NCI-H345 treated with DMSO at 0.1 percent for 48 hours (cell line): ENCODE data around the gene TMEM87B.
A peak's percentile ranks its signal among the peaks of the same experiment; 100 is the strongest.
"Not testable (repeated sequence)": the region's sequence is repeated elsewhere in the genome, so short reads cannot be mapped to it uniquely, and the experiment has no call there.

Experiments used
- DNase-seq: peaks from one replicate; lab custom pipeline; 2025; ENCODE audit not compliant: unreplicated experiment; lab: John Stamatoyannopoulos, UW

TMEM87B gene

DNA sequence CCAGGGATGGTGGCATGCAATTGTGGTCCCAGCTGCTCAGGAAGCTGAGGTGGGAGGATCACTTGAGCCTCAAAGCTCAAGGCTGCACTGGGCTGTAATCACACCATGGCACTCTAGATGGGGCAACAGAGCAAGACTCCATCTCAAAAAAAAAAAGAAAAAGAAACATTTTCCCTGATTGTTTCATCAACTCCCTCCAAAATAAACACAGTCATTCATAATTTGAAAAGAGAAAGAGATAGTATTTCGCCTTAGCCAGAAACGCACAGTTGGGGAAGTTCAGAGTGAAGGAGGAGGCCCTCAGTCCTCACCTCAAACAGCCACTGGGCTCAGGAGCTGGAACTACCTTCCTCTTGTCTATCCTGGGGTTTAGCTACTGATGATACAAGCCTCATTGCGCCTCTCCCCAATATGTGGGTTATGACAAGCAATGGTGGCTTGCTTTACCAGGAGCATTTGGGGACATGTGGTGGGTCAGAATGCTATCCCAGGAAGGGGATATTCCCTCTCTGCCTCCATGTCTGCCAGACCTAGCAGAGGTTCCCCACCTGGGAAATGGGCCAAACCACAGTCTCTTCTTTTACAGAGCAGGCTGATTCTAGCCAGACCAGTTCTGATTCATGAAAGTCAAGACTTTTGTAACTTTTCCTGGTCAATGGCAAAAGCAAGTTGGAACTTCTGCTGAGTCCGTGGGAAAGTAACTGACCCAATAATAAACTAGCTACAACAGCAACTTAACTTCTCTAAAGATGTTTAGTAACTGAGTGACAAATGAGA, 22.2 kb upstream of the TMEM87B start:
- no peak for DNase-seq

DNA sequence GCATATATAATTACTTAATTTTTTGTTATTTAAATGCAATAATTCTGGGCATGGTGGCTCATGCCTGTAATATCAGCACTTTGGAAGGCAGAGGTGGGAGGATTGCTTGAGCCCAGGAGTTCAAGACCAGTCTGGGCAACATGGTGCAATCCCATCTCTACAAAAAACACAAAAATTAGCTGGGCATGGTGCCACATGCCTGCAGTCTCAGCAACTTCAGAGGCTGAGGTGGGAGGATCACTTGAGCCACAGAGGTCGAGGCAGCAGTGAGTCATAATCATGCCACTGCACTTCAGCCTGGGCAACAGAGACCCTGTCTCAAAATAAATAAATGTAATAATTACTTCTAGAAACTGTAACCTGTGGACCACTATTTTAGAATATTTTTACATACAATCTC, 21.5 kb upstream of the TMEM87B start:
- no peak for DNase-seq

DNA sequence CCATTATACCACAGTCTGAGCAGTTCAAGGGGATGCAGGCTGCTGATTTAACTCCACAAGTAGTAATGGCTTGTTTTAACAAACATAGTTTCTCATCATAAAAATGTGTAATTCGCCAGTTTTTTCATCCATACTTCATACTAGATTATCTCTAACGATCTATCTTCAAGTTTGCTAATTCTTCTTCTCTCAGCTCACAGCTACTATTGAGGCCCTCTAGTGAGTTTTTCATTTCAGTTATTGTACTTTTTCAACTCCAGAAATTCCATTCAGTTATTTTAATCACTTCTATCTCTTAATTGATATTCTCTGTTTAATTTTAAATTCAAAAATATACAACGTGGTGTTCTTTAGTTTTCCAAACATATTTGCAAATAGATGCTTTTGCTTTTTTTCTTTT, 20.1 kb upstream of the TMEM87B start:
- no peak for DNase-seq

DNA sequence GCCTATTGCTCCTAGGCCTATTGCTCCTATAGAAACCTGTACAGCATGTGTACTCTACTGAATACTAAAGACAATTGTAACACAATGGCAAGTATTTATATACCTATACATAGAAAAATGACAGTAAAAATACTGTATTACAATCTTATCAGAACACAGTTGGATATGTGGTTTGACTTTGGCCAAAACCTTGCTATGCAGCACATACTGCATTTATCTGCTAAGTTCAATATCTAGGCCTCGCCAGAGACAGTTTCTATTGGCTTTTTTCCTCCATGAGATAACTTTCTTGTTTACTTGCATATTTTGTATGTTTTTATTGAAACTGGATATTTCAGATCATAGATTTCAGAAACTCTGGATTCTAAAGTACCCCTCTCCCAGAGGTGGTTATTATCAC, 19.3 kb upstream of the TMEM87B start:
- no peak for DNase-seq

DNA sequence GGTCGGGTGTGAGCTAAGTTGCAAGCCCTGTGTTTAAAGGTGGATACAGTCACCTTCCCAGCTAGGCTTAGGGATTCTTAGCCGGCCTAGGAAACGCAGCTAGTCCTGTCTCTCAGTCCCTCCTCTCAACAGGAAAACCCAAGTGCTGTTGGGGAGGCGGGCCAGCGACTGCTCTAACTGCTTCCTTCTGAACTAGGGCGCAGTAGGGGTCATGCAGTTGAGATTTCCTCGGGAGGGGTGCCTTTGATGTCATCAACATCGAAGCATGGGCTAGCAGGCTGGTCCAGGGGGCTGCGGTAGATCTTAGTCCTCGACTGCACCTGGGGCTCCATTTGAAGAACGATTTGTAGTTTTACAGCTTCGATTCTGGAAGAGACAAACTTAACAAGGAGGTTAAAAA, 15.5 kb upstream of the TMEM87B start:
- DNase-seq = not testable (repeated sequence)

DNA sequence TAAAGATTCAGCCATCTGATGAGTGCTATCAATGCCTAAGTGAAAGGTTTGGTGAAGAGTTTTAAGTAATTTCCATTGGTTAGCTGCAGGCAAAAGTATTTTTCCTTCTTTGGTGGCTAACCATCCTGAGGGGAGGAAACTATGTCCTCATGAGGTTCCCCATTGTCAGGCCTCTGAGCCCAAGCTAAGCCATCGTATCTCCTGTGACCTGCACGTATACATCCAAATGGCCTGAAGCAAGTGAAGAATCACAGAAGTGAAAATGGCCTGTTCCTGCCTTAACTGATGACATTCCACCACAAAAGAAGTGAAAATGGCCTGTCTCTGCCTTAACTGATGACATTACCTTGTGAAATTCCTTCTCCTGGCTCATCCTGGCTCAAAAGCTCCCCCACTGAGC, 15.0 kb upstream of the TMEM87B start:
- not testable (repeated sequence) for DNase-seq

DNA sequence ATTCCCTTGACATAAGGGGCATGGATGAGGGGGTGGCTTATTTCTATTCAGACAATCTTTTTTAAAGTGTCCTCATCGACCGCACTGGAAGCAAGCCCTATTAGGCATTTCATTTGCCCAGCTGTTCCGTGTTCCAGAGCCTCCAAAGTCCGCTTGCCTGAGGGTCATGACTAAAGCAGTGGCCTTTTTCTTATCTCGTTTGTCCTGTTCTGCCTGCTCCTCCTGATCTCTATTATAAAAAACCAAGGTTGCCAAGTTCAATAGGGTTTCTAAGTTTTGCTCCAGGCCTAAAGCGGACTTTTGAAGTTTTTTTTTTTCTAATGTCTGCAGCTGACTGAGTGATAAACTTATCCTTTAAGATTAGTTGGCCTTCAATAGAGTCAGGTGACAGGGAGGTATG, 13.6 kb upstream of the TMEM87B start:
- not testable (repeated sequence) for DNase-seq

DNA sequence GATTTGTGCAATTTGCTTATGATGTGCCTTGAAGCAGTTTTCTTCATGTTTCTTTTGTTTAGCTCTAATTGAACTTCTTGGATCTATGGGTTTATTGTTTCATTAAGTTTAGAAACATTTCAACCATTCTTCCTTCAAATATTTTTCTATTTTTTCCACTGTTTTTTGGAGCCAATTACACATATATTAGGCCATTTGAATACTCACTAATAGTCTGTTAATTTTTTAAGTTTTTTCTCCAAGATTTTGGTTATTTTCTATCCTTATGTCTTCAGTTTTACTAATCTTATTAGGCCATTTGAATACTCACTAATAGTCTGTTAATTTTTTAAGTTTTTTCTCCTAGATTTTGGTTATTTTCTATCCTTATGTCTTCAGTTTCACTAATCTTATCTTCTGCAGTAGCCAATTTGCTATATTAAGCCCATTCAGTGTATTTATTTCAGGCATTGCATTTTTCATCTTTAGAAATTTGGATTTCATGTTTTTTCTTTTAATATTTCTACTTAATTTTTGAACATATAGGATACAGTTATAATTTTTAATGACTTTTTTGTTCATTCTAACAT, 9.5 kb upstream of the TMEM87B start:
- no peak for DNase-seq

DNA sequence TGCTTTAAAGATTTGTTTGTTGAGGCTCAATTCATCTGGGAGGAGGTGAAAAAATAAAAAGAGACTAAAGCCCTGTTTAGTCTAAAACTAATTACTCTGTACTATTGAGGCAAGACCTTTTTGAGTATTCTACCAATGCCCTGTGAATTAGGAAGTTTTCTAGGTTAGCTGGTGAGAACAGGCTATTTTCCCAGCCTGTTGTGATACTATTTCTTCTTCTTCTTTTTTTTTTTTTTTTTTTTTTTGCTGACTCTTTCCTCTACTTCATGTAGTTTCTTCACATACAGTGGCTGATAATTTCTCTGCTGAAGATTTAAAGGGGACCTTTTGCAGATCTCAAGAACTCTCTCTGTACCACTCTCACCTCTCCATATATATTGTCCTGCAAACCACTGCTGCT, 8.8 kb upstream of the TMEM87B start:
- no peak for DNase-seq

DNA sequence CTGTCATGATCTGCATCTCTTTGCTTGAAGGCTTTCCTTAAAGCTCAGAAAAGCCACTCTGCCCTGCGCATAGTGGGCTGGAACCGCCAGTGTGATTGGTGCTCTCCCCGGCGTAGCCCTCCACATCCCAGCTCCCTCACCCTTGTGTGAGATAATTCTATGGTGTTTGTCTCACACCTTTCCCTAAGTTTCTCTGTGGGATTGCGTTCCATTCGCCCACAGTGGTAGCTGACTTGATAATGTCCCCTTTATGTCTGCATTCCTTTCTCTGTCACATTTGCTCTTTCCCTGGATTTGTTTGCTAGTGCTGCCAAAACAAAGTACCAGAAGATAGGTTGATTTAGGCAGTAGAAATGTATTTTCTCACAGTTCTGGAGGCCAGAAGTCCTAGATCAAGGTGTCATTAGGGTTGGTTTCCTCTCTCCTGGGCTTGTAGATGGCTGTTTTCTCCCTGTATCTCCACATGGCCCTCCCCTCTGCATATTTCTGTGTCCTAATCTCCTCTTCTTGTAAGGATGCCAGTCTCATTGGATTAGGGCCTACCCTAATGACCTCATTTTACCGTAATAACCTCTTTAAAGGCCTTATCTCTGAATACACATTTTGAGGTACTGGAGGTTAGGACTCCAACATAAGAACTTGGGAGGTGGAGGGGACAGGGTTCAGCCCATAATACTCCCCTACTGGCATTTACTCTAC, 7.4 kb upstream of the TMEM87B start:
- no peak for DNase-seq

DNA sequence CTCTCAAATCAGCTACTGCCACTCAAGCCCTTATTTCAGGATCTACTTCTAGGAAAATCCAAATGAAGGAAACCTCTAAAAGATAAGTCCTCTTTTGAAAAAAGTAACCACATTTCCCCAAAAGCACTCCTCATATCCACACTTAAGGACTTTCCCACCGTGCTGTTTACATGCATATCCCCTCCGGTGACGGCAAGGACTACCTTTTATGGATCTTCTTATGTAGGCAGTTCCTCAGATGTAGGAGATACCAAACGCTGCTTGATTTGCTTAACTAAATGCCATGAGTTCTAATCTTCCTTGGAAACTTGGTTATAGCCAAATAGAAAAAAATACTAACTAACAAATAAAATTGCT, 6.9 kb upstream of the TMEM87B start:
- no peak for DNase-seq

DNA sequence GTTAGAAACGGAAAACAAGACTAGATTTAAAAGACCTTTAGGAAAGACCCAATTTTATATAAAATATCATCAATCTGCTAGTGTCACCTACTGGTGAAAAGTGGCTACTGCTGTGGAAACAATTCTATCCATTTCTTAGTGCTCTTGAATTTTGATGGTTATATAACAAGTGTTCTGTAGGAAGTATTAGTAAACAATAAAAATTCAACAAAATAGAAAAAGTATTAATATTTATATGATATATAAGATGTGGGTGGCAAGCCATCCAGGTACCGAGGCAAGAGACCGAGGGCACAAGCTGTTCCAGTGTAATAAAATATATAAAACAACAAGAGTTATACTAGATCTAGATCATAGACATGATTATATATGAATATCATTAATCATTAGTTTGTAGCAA, 6.2 kb upstream of the TMEM87B start:
- DNase-seq = peak; percentile 20

DNA sequence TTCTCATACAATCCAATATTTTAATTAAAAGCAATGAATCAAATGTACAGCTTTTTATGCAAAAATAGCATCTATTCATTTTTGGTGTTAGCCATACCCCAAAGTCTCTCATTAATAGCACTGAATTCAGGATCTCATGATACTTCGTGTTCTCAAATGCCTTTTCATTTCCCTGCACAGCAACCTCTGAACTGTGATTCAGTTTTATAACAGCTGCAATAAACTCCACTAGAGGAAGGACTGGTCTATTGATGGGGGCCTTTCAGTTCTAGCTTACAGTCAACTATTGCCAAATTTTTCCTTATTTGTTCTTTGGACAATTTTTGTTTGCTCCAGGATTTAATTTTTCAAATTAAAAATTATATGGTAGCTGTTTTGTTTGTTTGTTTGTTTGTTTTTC, 4.8 kb upstream of the TMEM87B start:
- no peak for DNase-seq

DNA sequence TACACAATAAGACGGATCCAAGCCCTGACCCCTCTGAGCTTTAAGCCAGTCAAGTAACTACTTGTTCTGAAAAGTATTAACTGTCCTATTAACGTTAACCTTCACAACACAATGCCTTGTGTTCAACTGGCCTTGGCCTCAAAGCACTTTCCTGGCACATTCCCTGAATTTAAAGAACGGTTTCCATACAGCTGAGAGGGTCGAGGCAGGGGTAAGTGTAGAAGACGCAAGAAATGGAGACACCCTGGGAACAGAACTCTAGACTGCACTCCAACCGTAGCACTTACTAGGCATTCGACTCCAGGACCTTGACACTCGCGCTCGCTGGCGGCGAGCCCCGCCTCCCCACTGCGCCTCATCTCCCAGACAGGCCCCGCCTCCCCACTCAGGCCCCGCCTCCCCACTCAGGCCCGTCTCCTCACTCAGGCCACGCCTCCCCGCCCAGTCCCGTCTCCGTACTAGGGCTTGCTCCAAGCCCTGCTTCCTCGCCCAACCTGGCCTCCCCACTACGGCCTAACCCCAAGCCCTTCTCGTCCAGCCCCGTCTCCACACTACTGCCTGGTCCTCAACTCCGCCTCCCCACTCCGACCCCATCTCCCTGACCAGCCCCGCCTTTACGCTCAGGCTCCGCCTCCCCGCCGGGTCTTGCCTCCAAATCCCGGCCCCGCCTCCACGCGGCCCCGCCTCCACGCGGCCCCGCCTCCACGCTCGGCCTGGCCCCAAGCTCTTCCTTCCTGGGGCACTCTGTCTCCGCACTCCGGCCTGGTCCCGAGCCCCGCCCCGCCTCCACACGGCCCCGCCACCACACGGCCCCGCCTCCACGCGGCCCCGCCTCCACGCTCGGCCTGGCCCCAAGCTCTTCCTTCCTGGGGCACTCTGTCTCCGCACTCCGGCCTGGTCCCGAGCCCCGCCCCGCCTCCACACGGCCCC, 887 bp upstream of the TMEM87B start:
- DNase-seq = peak; percentile 96

DNA sequence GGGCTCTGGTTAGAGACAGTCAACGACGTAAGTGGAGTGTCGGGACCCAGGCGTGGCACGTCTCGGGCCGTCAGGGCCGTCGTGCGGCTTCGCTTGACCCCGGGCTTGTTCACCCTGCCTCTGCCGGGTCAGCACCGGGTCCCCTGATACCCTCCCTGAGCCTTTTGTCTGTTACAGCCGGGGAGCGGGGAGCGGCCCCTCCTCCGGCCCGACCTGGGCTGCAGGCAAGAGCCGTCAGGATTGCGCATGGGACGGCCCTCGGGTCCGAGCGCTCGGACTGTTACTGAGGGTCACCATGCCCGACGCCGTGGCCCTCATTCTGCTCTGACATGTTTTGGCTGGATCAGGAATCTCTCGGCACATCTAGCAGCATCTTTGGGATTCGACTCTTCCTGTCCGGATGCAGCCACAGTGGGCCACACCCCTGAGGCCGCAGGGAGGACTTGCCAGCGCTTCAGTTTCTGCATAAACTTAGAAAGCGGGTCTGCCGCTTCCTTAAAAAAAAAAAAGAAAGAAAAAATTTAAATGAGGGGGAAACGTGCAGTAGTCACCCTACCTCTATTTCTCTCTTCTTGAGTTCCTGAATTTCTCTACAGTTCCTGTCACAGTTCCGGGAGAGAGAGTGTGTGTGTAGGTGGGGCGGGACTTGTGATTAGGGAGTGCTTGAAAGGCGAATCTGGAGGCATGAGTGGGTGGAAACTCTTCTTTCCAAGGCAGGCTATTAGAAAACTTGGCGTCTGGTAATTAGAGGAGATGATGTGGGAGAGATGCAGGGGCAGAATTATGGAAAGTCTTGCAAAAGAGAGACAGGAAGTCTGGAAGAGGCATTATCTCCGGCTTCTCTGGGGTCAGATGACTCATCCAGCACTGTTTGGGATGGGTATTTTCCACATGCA, 909 bp downstream of the TMEM87B start:
- peak; percentile 35 for DNase-seq

DNA sequence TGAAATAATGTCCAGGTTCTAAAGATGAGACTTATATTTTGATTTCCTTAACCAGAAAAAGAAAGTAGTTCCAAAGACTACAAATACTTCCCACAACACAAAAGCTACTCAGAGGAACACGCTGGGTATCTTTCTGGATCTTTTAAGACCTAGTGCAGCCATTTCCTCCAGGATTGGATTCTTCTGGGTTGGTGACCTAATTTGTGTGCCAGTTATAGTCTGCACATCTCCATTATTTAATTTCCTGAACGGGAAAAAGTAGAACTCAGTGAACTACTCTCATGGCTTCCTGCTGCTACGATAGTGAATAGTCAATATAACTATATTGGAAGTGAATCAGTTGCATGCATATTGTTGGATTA, 1.5 kb downstream of the TMEM87B start:
- no peak for DNase-seq

DNA sequence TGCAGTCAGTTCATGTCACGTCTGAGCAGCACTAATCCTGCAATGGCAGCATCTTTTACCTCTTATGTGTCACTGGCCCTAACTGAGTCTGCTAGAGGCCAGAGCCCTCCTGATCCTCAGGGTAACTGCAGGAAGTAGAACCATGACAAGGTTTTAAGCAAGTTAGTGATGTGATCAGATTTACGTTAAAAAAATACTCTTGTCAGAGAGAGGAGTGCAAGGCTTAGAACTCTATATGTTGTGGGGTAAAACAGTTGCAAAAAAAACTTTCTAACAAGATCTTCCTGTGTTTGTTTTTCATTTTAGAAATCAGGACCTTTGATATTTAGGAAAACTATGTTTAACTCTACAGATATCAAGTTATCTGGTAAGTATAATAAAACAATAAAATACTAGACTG, 4.6 kb downstream of the TMEM87B start:
- DNase-seq = no peak

DNA sequence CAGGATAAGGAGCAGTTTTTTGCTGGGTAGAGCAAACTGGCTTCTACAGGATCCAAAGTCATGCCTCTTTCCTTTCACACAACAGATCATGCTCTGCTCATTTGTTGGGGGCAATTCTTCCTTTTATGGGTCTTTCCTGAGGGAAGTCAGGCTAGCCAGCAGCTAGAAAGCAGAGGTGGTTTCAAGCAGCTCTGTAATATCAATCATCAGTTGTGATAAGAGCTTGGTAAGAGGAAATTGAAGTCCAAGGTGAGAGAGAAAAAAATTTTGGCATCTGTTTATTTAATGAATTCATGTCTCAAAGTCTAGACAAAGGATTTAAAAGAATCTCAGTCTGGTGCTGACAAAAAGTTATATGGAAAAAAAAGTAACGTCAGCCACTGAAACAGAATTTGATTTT, 6.2 kb downstream of the TMEM87B start:
- no peak for DNase-seq

DNA sequence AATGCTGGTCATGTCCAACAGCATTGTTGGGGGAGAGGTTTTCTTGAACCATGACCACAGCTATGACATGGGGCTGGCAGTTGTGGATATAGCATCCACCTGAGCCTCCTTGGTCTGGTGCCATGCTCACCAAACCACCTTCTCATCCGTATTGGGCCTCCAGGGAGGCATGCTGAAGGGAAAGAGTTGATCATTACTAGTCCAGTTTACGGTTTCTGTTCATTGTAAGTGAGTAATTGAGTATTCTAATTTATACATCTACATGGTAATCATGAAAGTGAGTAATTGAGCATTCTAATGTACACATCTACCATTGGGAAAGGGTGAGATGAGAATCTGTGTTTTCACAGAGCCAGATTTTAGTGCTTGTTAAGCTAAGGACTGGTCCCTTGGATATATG, 6.8 kb downstream of the TMEM87B start:
- DNase-seq = no peak

DNA sequence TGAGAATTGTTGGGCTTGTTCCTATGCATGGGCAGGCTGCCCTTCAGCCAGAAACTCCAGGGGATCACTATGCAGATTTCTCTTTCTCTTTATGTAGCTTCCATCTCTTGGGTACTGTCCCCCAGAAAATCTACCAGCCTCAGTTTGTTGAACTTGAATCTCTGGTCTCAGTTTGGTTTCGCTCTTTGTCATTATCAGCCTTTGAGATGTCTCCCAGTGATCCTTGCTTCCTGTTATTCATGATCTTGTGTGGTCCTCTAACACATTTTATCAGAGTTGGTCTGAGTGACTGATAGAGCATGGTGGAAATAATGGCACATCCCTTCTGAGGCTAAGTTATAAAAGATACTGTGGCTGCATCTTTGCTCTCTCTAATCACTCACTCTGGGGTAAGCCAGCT, 7.8 kb downstream of the TMEM87B start:
- no peak for DNase-seq

DNA sequence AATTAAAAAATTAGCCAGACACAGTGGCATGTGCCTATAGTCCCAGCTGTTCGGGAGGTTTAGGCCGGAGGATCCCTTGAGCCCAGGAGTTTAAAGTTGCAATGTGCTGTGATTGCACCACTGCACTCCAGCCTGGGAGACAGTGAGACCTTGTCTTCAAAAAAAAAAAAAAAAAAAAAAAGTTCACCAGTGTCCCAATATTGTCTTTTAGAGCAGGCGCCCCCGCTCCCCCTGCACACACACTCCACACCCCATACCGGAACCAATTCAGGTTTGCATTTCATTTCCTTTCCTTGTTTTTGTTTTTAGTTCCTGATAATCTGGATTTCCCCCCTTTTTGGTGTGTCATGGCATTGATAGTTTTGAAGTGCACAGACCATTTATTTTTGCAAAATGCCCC, 10.4 kb downstream of the TMEM87B start:
- no peak for DNase-seq
